ENCODE data around the gene PAGR1. TPM values are rescaled to one million over a fixed set of nuclear protein-coding genes. Genes with fewer than 3 reads are reported as not detected.

The PAGR1 gene
- total RNA-seq, 1 experiment from 2014 or later: 60.1 TPM

GRCh38 chr16:29807426-29808218 is 8.3 kb upstream of the PAGR1 start (continued):
- TF ChIP-seq E2F4 (CRISPR knock-in tag; IDR thresholded peaks at IDR 0.05; ENCODE audit: borderline replicate concordance, low read depth): no peak
- peak; percentile 84 for TF ChIP-seq JUN (CRISPR knock-in tag; IDR thresholded peaks at IDR 0.05)
- TF ChIP-seq ZBTB21 (CRISPR knock-in tag; IDR thresholded peaks at IDR 0.05; ENCODE audit: borderline replicate concordance): no peak
- TF ChIP-seq TP53 (CRISPR knock-in tag; IDR thresholded peaks at IDR 0.05): peak; percentile 71; the same call in 1 of the 2 replicates
- no peak for TF ChIP-seq SOX15 (CRISPR knock-in tag; IDR thresholded peaks at IDR 0.05)
- peak; percentile 82 for TF ChIP-seq E2F5 (CRISPR knock-in tag; IDR thresholded peaks at IDR 0.05)
- peak; percentile 82; the same call in 1 of the 2 replicates for TF ChIP-seq AFF4 (CRISPR knock-in tag; IDR thresholded peaks at IDR 0.05; ENCODE audit: borderline replicate concordance)
- peak; percentile 94; the same call in 1 of the 2 replicates for TF ChIP-seq RELA (CRISPR knock-in tag; IDR thresholded peaks at IDR 0.05; ENCODE audit: borderline replicate concordance)
- TF ChIP-seq TEAD1 (CRISPR knock-in tag; IDR thresholded peaks at IDR 0.05): peak; percentile 58; the same call in 1 of the 2 replicates
- peak; percentile 79; the same call in 1 of the 2 replicates for TF ChIP-seq ZNF232 (CRISPR knock-in tag; IDR thresholded peaks at IDR 0.05)
- peak; percentile 40; the same call in 1 of the 2 replicates for TF ChIP-seq ZNF317 (CRISPR knock-in tag; IDR thresholded peaks at IDR 0.05; ENCODE audit: borderline replicate concordance, low read depth)
- TF ChIP-seq ELF4 (CRISPR knock-in tag; IDR thresholded peaks at IDR 0.05; ENCODE audit: low read depth): peak; percentile 32; the same call in 1 of the 2 replicates
- no peak for TF ChIP-seq FOXJ3 (CRISPR knock-in tag; IDR thresholded peaks at IDR 0.05; ENCODE audit: borderline replicate concordance)
- no peak for TF ChIP-seq ZSCAN18 (CRISPR knock-in tag; IDR thresholded peaks at IDR 0.05)
- TF ChIP-seq CBFB (CRISPR knock-in tag; IDR thresholded peaks at IDR 0.05; ENCODE audit: low read depth): no peak
- no peak for TF ChIP-seq ZNF263 (CRISPR knock-in tag; IDR thresholded peaks at IDR 0.05; ENCODE audit: low read depth)
- TF ChIP-seq ZNF138 (CRISPR knock-in tag; conservative IDR thresholded peaks at IDR 0.05): no peak
- no peak for TF ChIP-seq ZNF416 (CRISPR knock-in tag; IDR thresholded peaks at IDR 0.05)
- peak; percentile 63; the same call in 1 of the 2 replicates for TF ChIP-seq NFE2L1 (CRISPR knock-in tag; IDR thresholded peaks at IDR 0.05)
- TF ChIP-seq CREM (CRISPR knock-in tag; IDR thresholded peaks at IDR 0.05): peak; percentile 7; the same call in 1 of the 2 replicates
- peak; percentile 85 for TF ChIP-seq ZNF281 (CRISPR knock-in tag; IDR thresholded peaks at IDR 0.05)
- peak; percentile 73; the same call in 1 of the 2 replicates for TF ChIP-seq ESRRA (CRISPR knock-in tag; IDR thresholded peaks at IDR 0.05; ENCODE audit: borderline replicate concordance)
- TF ChIP-seq ZBTB43 (CRISPR knock-in tag; IDR thresholded peaks at IDR 0.05): no peak; the same call in 1 of the 2 replicates
- TF ChIP-seq EMX1 (CRISPR knock-in tag; IDR thresholded peaks at IDR 0.05): no peak
- TF ChIP-seq ZNF512 (CRISPR knock-in tag; IDR thresholded peaks at IDR 0.05; ENCODE audit: borderline replicate concordance): no peak
